NCI-H187 (cell line): ENCODE results near the gene MPG.

ENCODE experiments used
- DNase-seq, 2 experiments: peaks; one replicate each; lab custom pipeline; 2025; lab: John Stamatoyannopoulos, UW

The MPG gene

GRCh38 chr16:83781-84615 is 6.0 kb downstream of the MPG start:
- DNase-seq: no peak

- DNase-seq: no peak
Measured at GRCh38 chr16:84718-85406, 6.8 kb downstream of the MPG start.

GRCh38 chr16:85407-85782 is 7.4 kb downstream of the MPG start:
- no peak for DNase-seq

- no peak for DNase-seq
Measured at GRCh38 chr16:85865-86264, 7.8 kb downstream of the MPG start.

GRCh38 chr16:86483-86952 is 8.5 kb downstream of the MPG start:
- no peak for DNase-seq

- no peak for DNase-seq
Measured at GRCh38 chr16:88613-89012, 10.6 kb downstream of the MPG start.

- no peak for DNase-seq
Measured at GRCh38 chr16:89391-90302, 11.6 kb downstream of the MPG start.

GRCh38 chr16:91484-91883 is 13.5 kb downstream of the MPG start:
- DNase-seq: peak; percentile 44 to 76

GRCh38 chr16:92431-93339 is 14.7 kb downstream of the MPG start:
- DNase-seq: no peak

- DNase-seq: no peak
Measured at GRCh38 chr16:94918-95265, 16.9 kb downstream of the MPG start.

GRCh38 chr16:96935-97381 is 18.9 kb downstream of the MPG start:
- peak; percentile 77 to 88 for DNase-seq

GRCh38 chr16:97822-98221 is 19.8 kb downstream of the MPG start:
- DNase-seq: no peak

- no peak for DNase-seq
Measured at GRCh38 chr16:100989-101388, 23.0 kb downstream of the MPG start.

GRCh38 chr16:101586-101985 is 23.6 kb downstream of the MPG start:
- no peak for DNase-seq

GRCh38 chr16:102060-102855 is 24.2 kb downstream of the MPG start:
- DNase-seq: no peak

GRCh38 chr16:104355-104754 is 26.3 kb downstream of the MPG start:
- DNase-seq: no peak

- DNase-seq: no peak
Measured at GRCh38 chr16:104928-105327, 26.9 kb downstream of the MPG start.

- no peak for DNase-seq
Measured at GRCh38 chr16:105521-105920, 27.5 kb downstream of the MPG start.

GRCh38 chr16:106623-107324 is 28.7 kb downstream of the MPG start:
- peak; percentile 31 to 80 for DNase-seq
